A673 (cell line): ENCODE results near the gene ADARB2.

Experiments
- CTCF ChIP-seq: fragments of 300-800, 200-600 bp; sonication (generic); conservative IDR thresholded peaks from 2 replicates; pipeline ENCODE4 v1.5.1; 2017; ENCODE audit warnings: low read depth, mild to moderate bottlenecking, antibody characterized with exemption, low read length, moderate library complexity, mixed read lengths
- EZH2 ChIP-seq: fragments of 200-600 bp; sonication (generic); IDR thresholded peaks from 2 replicates; pipeline ENCODE4 v1.6.1; 2017; ENCODE audit warnings: borderline replicate concordance, low read depth, mild to moderate bottlenecking, mixed read lengths, antibody characterized with exemption, low read length; ENCODE audit not compliant: poor library complexity, severe bottlenecking

GRCh38 chr10:1242975-1243374, 494.4 kb downstream of the ADARB2 start:
- TF ChIP-seq CTCF (no peak), EZH2 (no peak)
